Measurements from ENCODE around the gene ALOXE3. TPM values are rescaled to one million over a fixed set of nuclear protein-coding genes. Genes with fewer than 3 reads are reported as not detected.

The ALOXE3 gene
- total and polyA plus RNA-seq, 12 donors, result not detected

DNA sequence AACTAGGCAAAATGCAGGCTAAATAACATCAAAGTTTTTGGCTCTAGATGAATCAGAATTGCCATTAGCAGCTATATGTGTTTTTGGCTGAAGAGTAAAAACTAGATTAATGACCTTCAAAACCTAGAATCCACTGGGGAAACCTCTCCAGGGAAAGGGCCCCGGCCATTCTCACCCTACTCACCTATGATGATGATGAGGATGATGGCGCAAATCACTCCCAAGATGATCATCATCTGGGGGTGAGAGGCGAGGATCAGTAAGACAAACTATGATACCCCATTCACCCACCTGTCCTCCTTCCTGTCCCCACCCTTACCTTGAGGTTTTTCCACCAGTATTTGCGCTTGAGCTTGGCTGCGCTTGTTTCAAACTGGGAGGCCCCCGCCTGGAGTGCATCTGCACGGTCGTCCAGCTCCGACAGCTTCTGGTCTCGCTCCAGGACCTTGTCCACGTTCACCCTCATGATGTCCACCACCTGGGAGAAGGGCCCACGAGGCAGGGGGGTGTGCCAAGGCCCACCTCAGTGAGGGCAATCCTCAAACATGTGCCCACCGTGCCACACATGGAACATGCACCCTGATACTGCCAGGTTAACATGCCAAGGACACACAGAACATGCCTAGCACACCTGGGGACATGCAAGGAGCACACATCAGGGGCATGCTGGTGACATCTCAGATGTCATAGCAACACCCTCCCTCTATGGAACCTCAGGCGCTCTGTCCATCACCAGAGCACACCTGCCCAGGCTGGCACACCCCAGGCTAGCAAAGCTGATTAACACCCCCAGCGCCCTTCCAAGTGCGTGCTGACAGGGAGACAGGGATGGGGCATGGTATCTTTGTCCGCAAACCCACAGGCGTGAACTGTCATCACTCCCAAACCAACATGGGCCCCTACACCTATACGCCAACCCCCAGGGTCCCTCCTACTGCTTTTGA, 43.2 kb upstream of the ALOXE3 start:
- WGBS, 4 donors, result 45 to 70% (median 48%) methylated on average over 7 to 19 of the region's 19 CpGs

DNA sequence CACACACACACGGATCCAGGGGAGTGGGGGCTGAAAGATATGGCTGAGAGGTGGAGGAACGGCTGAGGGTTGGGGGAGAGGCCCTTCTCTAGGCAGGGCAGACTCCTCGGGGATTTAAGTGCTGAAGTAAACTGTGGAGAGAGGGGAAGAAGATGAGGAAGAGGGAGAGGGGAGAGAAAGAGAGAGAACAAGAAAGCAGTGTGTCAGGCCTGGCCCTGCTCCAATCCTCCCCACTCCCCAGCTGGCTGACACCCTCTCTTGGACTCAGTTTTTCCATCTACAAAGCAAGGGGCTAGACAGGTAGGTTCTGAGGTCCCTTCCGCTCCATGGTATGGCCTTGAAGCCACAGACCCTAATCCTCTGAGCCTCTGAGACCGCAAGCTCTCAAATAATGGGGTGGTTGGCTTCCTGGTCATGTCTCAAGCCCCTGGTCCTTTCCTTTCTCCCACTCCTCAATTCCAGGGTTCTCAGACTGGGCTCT, 42.5 kb upstream of the ALOXE3 start:
- 50 to 61% (median 51%) methylated on average over 5 of the region's 5 CpGs for WGBS, 4 donors
- no peak overlapping the region for H3K4me3 ChIP-seq
- H3K4me1 ChIP-seq (replicated peaks in 1 of 2), result peaks cover 36 to 48% of the 10 kb centered on the region in 2 donors

More for the DNA sequence above, 43.2 kb upstream of the ALOXE3 start:
- DNase-seq, result peak in 4 of 7 donors; percentile 26 to 46 (median 42)
- intact Hi-C loops (cut with DNase I), result no loop called here
- H3K27me3 ChIP-seq, result no peaks in the 10 kb centered on the region
- peaks cover 0 to 20% of the 10 kb centered on the region in 2 donors for H3K36me3 ChIP-seq (replicated peaks in 1 of 2)
- peak overlapping the region; percentile 88 to 100 (median 98) for H3K4me3 ChIP-seq
- H3K4me1 ChIP-seq (replicated peaks in 1 of 2), result peaks cover 36 to 48% of the 10 kb centered on the region in 2 donors
- TF ChIP-seq, protein P1, sequence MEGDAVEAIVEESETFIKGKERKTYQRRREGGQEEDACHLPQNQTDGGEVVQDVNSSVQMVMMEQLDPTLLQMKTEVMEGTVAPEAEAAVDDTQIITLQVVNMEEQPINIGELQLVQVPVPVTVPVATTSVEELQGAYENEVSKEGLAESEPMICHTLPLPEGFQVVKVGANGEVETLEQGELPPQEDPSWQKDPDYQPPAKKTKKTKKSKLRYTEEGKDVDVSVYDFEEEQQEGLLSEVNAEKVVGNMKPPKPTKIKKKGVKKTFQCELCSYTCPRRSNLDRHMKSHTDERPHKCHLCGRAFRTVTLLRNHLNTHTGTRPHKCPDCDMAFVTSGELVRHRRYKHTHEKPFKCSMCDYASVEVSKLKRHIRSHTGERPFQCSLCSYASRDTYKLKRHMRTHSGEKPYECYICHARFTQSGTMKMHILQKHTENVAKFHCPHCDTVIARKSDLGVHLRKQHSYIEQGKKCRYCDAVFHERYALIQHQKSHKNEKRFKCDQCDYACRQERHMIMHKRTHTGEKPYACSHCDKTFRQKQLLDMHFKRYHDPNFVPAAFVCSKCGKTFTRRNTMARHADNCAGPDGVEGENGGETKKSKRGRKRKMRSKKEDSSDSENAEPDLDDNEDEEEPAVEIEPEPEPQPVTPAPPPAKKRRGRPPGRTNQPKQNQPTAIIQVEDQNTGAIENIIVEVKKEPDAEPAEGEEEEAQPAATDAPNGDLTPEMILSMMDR (IDR thresholded peaks at IDR 0.05), result no peak
- no peak for TF ChIP-seq POLR2A (IDR thresholded peaks at IDR 0.05)
- H3K9me3 ChIP-seq (replicated peaks in 1 of 3), result no peaks in the 10 kb centered on the region
- peak overlapping the region; percentile 97 to 100 (median 99) for H3K27ac ChIP-seq

DNA sequence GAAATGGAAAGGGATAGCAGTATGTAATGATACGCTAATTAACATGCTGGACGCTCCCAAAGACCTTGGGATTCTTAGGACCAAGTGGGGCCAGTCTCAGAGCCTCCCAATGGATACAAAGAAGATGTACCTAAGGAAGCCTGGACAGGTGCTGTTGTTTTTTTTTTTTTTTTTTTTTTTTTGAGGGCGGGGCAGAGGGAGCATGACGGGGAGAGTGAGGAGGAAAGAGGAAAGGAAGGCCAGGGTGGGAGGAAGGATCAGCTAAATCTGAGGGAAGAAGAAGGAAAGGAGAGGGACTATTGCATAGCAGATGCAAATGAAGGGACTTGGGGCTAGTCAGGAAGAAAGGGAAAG, 41.9 kb upstream of the ALOXE3 start:
- peaks cover 0 to 20% of the 10 kb centered on the region in 2 donors for H3K36me3 ChIP-seq (replicated peaks in 1 of 2)
- DNase-seq, result no peak
- peak overlapping the region in 3 of 5 donors; percentile 16 to 100 (median 29) for H3K27ac ChIP-seq
- TF ChIP-seq, protein P1 (IDR thresholded peaks at IDR 0.05), result no peak
- no peak for TF ChIP-seq POLR2A (IDR thresholded peaks at IDR 0.05)
- H3K4me1 ChIP-seq (replicated peaks in 1 of 2), result peaks cover 36 to 48% of the 10 kb centered on the region in 2 donors
- WGBS, 4 donors, result 51 to 59% (median 52%) methylated on average over 3 to 4 of the region's 4 CpGs
- intact Hi-C loops (cut with DNase I), result no loop called here
- H3K4me3 ChIP-seq, result no peak overlapping the region
- H3K9me3 ChIP-seq (replicated peaks in 1 of 3), result no peaks in the 10 kb centered on the region
- H3K27me3 ChIP-seq, result no peaks in the 10 kb centered on the region

More for the DNA sequence above, 42.5 kb upstream of the ALOXE3 start:
- intact Hi-C loops (cut with DNase I), result no loop called here
- no peak for DNase-seq
- Histone ChIP-seq H3K27me3 (no peaks in the 10 kb centered on the region), H3K9me3 (replicated peaks in 1 of 3) (no peaks in the 10 kb centered on the region), H3K36me3 (replicated peaks in 1 of 2) (peaks cover 0 to 20% of the 10 kb centered on the region in 2 donors), H3K27ac (peak overlapping the region; percentile 35 to 100 (median 55))
- TF ChIP-seq, protein P1 (IDR thresholded peaks at IDR 0.05), result no peak
- no peak for TF ChIP-seq POLR2A (IDR thresholded peaks at IDR 0.05)

DNA sequence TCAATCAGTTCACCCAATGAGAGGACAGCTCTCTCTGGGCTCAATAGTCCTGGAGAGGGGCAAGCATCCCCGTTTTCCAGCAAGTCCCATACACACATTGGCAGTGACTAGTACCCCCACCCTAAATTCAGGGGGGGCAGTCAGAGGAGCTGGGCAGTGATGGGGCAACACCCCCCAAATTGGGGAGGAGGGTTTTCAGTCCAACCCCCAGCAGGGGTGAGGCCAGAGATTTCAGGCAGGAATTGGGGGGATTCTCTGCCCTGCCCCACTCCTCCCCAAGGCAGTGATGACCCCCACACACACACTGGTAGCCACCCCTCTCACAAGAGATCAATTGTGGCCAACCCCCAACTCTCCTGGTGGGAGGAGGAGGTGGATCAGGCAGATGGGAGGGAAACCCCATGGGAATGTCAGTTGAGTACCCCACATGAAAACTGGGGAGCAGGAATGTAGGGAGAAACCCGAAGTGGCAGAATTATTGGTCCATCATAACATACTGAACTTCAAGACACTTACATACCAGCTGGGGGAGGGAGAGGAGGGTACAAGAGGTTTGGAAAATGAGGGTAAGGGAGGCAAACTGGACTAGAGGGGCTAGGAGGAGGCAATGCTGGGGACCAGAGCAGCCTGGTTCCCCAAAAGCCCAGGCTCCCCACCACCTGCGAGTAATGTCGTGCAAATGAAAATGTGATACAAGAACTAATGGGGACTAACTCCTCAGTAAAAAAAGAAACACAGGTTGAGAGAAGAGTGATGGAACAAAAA, 41.3 kb upstream of the ALOXE3 start:
- Histone ChIP-seq H3K9me3 (replicated peaks in 1 of 3) (no peaks in the 10 kb centered on the region), H3K4me3 (no peak overlapping the region), H3K27me3 (no peaks in the 10 kb centered on the region), H3K4me1 (replicated peaks in 1 of 2) (peaks cover 32 to 42% of the 10 kb centered on the region in 2 donors), H3K27ac (peak overlapping the region in 4 of 5 donors; percentile 29 to 100 (median 74)), H3K36me3 (replicated peaks in 1 of 2) (peaks cover 0 to 20% of the 10 kb centered on the region in 2 donors)
- 67 to 77% (median 71%) methylated on average over 4 of the region's 4 CpGs for WGBS, 4 donors
- peak in 2 of 7 donors; percentile 36 to 38 for DNase-seq
- no peak for TF ChIP-seq POLR2A (IDR thresholded peaks at IDR 0.05)
- TF ChIP-seq, protein P1 (IDR thresholded peaks at IDR 0.05), result no peak
- intact Hi-C loops (cut with DNase I), result no loop called here
